GM13977 (cell line): ENCODE results near the gene XRCC2.

ENCODE experiments used
- DNase-seq: peaks from one replicate; pipeline ENCODE4 v3.0.0; 2012; ENCODE audit warnings: low spot score
- CTCF ChIP-seq: IDR thresholded peaks from 2 replicates; pipeline ENCODE4 v1.5.1; 2012; ENCODE audit warnings: mild to moderate bottlenecking, control low read depth; ENCODE audit not compliant: insufficient read depth; ENCODE audit errors: extremely low read depth, missing control alignments
- in situ Hi-C: fragments of 300-500 bp; cut with MboI; formaldehyde crosslinking; loops from one replicate; pipeline ENCODE4 v1.12.0; 2022; ENCODE audit warnings: low sequenced_read_pairs, low pct_unique_long_range_greater_than_20kb, mixed read lengths, inconsistent platforms; ENCODE audit not compliant: unreplicated experiment

Gene XRCC2

GRCh38 chr7:152673897-152674296 lies 2.0 kb downstream of the XRCC2 start:
- TF ChIP-seq CTCF = no peak
- in situ Hi-C loops = no loop called here
- no peak for DNase-seq

- TF ChIP-seq CTCF = no peak
- in situ Hi-C loops = no loop called here
- no peak for DNase-seq
These were observed 3.3 kb downstream of the XRCC2 start for GRCh38 chr7:152672626-152673025.

DNA sequence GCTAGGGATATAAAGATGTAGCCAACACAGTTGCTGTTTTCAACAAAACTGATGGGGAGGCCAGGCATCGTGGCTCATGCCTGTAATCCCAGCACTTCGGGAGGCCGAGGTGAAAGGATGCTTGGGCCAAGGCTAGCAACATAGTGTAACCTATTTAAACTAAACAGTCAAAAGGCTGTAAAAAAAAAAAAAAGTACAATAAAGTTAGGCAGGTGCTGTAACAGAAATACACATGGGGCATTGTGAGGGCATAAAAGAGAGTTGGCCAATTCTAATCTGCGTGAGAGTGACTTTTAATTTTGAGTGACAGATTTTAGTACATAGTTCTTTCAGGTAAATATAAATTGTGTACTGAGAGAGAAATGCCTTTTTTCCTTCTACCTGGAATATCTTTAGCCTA lies 6.2 kb downstream of the XRCC2 start:
- DNase-seq = no peak
- in situ Hi-C loops = no loop called here
- no peak for TF ChIP-seq CTCF

GRCh38 chr7:152668975-152669374 lies 7.0 kb downstream of the XRCC2 start:
- no peak for TF ChIP-seq CTCF
- no peak for DNase-seq
- in situ Hi-C loops = no loop called here

- DNase-seq = no peak
- in situ Hi-C loops = no loop called here
- no peak for TF ChIP-seq CTCF
These were observed 8.0 kb downstream of the XRCC2 start for GRCh38 chr7:152667958-152668357.

DNA sequence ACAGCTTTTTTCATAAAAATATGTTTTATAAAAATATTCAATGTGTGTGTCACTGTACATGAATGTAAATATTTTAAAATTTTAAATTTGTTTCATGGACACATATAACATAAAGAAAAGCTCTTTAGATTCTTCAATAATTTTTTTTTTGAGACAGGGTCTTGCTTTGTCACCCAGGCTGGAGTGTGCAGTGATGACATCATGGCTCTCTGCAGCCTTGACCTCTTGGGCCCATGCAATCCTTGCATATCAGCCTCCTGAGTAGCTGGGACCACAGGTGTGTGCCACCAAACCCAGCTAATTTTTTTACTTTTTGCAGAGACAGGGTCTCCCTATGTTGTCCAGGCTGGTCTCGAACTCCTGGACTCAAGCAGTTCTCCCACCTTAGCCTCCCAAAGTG lies 9.9 kb downstream of the XRCC2 start:
- in situ Hi-C loops = no loop called here
- TF ChIP-seq CTCF = no peak
- DNase-seq = no peak

GRCh38 chr7:152664636-152665035 lies 11.3 kb downstream of the XRCC2 start:
- in situ Hi-C loops = no loop called here
- no peak for TF ChIP-seq CTCF
- DNase-seq = no peak
